GM12872 (cell line): Measurements from ENCODE around the gene PARD6A.

ENCODE experiments used
- TF ChIP-seq, protein P1 (sequence below): IDR thresholded peaks from 3 replicates; pipeline ENCODE4 v1.5.1; 2011; ENCODE audit warnings: low read depth, mild to moderate bottlenecking, low read length, moderate library complexity; ENCODE audit not compliant: insufficient read depth

PARD6A gene

DNA sequence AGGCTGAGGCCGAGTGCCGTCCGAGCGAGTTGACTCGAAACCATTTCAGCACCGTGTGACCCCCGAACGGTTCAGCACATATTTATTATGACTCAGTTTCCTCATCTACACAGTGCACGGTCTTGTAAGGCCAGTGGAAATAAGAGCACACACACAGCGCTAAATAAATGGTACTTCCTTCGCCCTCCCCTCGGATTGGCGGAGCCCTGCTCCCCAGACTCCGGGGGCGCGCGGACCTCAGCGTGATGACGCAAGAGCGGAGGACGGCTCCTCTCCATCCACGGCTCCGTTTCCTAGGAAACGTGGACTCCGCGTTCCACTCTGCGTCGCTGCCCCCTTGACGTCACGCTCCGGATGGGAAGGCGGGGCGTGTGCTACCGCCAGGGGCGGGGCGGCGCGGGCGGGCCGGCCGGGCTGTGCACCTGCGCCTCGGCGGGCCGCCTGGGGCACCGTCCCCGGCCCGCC, at the start of gene PARD6A:
Gene PARD6A (plus strand): TSS at position 397 of the 465 bp plus-strand sequence. CDS start 79 bp downstream, outside the sequence.
- TF ChIP-seq, protein P1, sequence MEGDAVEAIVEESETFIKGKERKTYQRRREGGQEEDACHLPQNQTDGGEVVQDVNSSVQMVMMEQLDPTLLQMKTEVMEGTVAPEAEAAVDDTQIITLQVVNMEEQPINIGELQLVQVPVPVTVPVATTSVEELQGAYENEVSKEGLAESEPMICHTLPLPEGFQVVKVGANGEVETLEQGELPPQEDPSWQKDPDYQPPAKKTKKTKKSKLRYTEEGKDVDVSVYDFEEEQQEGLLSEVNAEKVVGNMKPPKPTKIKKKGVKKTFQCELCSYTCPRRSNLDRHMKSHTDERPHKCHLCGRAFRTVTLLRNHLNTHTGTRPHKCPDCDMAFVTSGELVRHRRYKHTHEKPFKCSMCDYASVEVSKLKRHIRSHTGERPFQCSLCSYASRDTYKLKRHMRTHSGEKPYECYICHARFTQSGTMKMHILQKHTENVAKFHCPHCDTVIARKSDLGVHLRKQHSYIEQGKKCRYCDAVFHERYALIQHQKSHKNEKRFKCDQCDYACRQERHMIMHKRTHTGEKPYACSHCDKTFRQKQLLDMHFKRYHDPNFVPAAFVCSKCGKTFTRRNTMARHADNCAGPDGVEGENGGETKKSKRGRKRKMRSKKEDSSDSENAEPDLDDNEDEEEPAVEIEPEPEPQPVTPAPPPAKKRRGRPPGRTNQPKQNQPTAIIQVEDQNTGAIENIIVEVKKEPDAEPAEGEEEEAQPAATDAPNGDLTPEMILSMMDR = no peak

DNA sequence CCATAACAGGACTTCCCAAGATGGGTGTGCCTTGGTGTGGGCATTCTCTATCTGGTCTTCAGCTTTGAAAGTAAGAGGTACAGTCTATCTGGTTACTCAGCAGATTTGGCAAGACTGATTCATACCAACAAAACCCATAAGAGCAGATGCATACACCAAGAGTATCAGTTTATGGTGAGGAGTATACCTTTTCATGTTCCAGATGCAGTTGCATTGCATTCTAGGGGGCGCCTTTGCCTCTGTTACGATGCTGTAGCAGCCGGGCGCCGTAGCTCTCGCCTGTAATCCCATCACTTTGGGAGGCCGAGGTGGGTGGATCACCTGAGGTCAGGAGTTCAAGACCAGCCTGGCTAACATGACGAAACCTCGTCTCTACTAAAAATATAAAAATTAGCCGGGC, 47.0 kb upstream of the PARD6A start:
- TF ChIP-seq, protein P1 = peak; percentile 29; the same call in 1 of the 3 replicates

DNA sequence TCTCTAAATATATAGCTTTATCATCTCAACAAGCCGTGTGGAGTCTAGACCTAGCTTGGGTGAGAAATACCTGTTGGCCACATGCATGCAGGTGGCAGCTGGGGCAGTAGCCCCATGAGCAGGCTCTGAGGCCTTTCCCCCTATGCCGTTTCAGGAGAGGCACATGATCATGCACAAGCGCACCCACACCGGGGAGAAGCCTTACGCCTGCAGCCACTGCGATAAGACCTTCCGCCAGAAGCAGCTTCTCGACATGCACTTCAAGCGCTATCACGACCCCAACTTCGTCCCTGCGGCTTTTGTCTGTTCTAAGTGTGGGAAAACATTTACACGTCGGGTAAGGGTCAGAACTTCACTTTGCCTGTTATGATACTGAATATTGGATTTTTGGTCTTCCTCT, 32.5 kb upstream of the PARD6A start:
- TF ChIP-seq, protein P1 = no peak

DNA sequence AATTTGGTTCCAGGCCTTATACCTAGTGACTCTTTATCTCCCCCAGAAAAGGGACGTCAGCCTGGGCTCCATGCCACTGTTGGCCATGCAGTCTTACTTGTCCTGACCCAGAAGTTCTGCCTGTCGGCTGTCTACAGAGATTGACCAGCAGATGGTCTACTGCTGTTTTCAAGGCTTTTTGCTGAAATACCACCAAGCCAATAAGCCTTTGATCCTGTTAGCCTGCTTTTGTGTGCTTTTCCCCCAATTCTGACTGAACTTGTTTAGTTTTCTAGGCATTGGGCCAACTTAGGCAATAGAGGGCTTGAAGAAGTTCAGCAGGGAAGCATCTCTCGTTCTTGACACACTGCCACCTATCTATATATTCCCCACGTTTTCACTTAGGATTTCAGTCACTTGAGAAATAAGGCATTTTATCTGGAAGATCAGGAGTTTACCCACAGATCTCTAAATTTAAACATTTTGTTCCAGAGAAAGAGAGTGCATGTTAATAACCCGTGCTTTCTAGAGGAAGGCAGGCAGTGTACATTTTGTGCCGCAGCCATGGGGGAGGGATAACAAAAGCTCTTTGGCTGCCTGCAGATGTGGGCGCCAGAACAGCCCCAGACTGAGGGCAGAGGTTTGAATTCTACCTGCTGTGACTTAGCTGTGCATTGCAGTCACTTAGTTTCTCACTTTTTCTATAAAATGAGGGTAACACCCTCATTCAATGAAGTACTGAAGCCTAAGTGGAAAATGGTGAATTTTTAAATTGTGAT, 28.2 kb upstream of the PARD6A start:
- TF ChIP-seq, protein P1 = no peak

GRCh38 chr16:67636713-67637112, 24.0 kb upstream of the PARD6A start:
- TF ChIP-seq, protein P1 = no peak

DNA sequence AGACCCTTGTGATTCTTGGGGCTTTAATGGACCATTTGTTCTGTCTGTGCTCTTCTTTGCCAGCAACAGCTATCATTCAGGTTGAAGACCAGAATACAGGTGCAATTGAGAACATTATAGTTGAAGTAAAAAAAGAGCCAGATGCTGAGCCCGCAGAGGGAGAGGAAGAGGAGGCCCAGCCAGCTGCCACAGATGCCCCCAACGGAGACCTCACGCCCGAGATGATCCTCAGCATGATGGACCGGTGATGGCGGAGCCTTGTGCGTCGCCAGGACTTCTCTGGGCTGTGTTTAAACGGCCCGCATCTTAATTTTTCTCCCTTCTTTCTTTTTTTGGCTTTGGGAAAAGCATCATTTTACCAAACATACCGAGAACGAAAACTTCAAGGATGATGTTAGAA, 23.1 kb upstream of the PARD6A start:
- TF ChIP-seq, protein P1 = no peak

DNA sequence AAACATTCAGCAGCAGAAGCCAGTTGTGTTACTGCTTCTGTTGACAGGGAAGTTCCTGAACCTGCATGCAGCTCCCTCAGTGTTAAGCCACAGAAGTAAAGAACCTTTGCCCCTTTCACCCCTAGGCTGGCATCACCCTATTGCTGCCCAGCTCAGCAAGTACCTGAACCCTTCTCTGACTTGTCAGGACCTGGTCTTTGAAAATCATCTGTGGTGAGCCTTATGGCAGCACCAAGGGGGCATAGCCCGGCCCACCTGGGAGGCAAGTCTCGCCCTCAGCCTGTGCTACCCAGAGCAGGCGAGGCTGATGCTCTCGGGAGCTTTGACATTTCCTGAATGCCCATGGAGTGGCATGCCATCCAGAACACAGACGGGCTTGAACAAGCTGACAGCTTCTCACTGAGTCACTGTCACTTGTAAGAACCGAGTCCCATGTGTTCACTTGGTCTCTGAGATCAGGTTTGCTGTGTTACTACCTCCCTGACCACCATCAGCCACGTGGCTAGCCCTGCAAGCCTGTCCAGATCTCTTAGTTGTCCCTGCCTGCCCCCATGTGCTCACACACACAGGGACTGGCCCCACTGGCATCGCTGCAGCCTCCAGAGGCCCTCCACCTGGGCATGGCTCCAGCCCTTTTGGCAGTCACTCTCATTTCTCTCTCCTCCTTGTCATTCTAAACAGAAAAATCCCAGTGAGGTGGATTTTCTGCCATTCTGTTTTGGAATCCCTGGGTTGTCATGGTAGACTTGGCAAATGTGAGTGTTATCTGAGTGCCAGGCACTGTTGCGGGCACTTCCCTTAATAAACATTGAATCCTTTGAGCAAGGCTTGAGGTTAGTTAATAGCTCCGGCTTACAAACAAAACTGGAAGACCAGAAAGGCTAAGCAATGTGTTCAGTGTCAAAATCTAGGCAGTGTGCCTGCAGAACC, 18.7 kb upstream of the PARD6A start:
- TF ChIP-seq, protein P1 = no peak
